NCI-H2227 (cell line): ENCODE data around the gene PLD4.

Source experiments
- DNase-seq: peaks from one replicate; lab custom pipeline; 2025; ENCODE audit not compliant: unreplicated experiment; lab: John Stamatoyannopoulos, UW

The PLD4 gene

GRCh38 chr14:104927432-104927816 is 2.7 kb downstream of the PLD4 start:
- no peak for DNase-seq

GRCh38 chr14:104927901-104928300 is 3.2 kb downstream of the PLD4 start:
- no peak for DNase-seq

- DNase-seq, result no peak
These were observed 3.9 kb downstream of the PLD4 start for GRCh38 chr14:104928391-104929133.

DNA sequence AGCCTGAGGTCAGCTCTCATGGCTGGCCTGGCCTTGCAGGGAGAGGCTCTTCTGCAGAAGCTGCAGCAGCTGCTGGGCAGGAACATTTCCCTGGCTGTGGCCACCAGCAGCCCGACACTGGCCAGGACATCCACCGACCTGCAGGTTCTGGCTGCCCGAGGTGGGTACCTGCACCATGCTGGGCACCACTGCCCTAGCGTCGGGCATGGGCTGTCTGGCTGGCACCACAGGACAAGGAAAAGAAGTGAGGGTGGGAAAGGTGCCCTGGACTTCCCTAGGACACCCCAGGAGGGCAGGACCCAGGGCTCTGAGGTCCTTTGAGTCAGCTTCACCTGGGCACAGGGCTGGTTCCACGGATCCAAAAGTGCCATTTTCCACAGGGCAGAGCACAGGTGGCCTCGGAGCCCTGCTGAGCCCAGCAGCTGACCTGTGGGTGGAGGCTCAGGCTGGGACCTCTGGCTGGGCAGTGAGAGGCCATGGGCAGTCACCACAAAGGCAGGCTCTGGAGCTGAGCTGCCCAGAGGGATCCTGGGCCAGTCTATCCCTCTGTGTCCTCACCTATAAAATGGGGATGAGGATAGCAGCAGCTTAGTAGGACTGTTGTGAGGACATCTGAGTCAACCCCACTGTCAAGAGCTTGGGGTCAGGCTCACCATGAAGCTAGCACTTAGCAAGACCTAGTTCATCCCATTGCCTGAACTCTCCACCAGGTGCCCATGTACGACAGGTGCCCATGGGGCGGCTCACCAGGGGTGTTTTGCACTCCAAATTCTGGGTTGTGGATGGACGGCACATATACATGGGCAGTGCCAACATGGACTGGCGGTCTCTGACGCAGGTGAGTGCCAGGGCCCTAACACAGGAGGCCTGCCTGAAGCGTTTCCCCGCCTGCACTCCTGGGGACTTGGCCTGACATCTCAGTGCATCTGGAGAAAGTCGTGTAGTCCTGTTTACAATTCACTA is 4.9 kb downstream of the PLD4 start:
- DNase-seq, result no peak

- no peak for DNase-seq
These were observed 6.0 kb downstream of the PLD4 start for GRCh38 chr14:104930526-104931303.

GRCh38 chr14:104931304-104931770 is 6.7 kb downstream of the PLD4 start:
- DNase-seq, result no peak

DNA sequence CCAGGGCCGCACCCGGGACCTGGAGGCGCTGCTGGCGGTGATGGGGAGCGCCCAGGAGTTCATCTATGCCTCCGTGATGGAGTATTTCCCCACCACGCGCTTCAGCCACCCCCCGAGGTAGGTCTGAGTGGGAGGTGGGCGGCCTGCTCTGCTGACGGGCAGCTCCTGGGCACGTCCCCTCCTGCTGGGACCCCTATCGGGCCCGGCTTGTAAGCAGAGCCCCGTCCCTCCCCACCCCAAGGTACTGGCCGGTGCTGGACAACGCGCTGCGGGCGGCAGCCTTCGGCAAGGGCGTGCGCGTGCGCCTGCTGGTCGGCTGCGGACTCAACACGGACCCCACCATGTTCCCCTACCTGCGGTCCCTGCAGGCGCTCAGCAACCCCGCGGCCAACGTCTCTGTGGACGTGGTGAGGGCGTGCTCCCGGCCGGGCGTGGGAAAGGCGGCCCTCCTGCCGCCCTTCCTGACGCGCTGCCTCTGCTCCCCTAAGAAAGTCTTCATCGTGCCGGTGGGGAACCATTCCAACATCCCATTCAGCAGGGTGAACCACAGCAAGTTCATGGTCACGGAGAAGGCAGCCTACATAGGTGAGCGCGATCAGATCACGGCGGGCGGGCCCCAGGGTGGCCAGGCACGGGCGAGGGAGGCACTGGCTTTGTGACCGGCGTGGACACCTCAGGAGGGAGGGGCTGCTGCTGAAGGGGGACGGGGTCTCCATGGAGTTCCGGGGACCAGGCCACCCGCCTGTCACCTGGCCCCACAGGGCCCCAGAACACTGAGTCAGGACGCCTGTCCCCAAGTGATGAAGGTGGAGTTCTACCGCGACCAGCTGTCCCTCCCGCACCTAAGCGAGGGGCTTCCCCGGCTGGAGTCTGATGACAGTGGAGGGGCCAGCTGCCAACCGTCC is 7.3 kb downstream of the PLD4 start:
- DNase-seq, result no peak

GRCh38 chr14:104932676-104933631 is 8.3 kb downstream of the PLD4 start:
- peak; percentile 94 for DNase-seq

GRCh38 chr14:104933746-104934733 is 9.4 kb downstream of the PLD4 start:
- DNase-seq, result no peak

- DNase-seq, result no peak
These were observed 10.5 kb downstream of the PLD4 start for GRCh38 chr14:104935026-104935650.

- DNase-seq, result no peak
These were observed 11.3 kb downstream of the PLD4 start for GRCh38 chr14:104935955-104936354.

DNA sequence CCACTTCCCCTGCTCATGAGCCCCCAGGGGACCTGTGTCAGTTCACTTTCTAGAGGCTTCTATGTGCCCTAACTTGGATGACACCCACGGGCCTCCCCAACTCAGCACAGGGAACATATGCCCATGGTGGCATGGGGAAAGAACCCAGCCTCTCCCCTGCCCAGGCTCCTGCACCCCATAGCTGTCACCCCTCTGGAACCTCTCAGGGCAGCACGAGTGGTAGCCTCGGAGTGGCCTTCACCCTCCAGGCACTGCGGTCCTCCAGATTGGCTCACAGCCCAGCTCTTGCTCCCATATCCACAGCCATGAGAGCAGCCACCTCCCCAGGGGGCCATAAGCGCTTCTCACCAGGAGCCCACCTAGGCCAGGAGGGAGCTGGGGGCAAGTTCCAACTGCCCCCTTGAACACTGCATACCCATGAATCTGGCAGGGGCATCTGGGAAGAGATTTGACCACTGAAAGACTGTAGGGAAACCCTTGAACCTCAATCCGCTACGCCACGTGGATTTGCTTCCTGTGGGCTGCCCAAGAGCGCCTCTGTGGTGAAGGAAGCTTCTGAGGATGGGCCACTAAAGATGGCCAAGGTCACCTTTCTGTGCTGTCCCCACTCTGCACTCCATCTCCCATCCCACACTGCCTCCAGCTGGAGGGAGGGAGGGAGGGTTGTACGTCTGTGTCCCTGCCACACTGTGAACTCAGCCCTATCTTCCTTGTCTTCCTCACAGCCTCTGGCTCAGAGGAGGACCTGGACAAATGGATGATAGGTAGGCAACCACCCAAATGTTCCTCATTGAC is 11.9 kb downstream of the PLD4 start:
- DNase-seq, result no peak

- DNase-seq, result no peak
These were observed 12.5 kb downstream of the PLD4 start for GRCh38 chr14:104937161-104937560.

- no peak for DNase-seq
These were observed 13.2 kb downstream of the PLD4 start for GRCh38 chr14:104937694-104938365.

DNA sequence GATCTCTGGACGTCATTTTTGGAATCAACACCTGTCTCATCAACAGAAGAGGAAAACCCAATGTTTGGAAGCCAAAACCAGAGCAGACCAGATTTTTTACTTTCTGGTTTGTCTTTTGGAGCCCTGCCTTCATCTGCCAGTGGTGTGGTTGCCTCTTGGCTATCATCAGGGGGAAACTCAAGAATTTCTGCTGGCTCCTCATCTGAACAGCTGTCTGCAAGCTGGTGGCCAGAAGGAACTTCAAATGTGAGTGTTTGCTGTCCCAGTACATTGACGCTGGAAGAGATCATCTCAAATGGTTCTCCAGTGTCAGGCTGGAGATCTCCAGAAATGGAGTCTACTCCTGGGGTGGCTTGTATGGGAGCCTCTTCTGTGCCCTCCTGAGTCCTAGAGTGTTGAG is 13.8 kb downstream of the PLD4 start:
- DNase-seq, result no peak

DNA sequence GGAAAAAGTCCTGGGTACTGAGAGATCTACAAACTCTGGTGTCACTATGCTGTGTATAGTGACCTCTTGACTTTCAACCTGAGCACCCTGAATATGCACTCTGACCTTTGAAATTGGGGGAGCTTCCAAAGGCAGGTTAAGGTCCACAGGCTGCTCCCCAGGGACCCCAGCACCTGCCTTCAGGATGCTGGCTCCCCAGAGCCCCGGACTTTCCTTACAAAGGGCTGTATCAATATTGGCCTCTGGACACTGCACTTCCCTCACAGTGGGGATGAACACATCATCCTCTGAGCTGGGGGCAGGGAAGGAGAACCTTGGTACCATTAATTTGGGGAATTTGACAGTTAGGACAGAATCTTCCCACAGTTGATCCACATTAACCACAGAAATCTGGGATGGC is 14.3 kb downstream of the PLD4 start:
- no peak for DNase-seq
